Muscle of leg (tissue), 11 donors: ENCODE data around the gene TRANK1. TPM values are rescaled to one million over a fixed set of nuclear protein-coding genes. Genes with fewer than 3 reads are reported as not detected.

Experiments used
- DNase-seq: peaks from one replicate; pipeline ENCODE4 v3.0.0; 2013
- H3K27ac ChIP-seq: one replicate; pipeline ENCODE4 v1.5.1; 2013; ENCODE audit warnings: mild to moderate bottlenecking, low read length, control low read depth
- H3K27me3 ChIP-seq: one replicate; pipeline ENCODE4 v1.6.1; 2013; ENCODE audit warnings: low read length; ENCODE audit not compliant: control insufficient read depth, insufficient read depth
- H3K36me3 ChIP-seq: one replicate; pipeline ENCODE4 v1.6.1; 2013; ENCODE audit warnings: low read length; ENCODE audit not compliant: control insufficient read depth, insufficient read depth
- H3K4me1 ChIP-seq: one replicate; pipeline ENCODE4 v1.6.1; 2013; ENCODE audit warnings: low read length; ENCODE audit not compliant: control insufficient read depth, insufficient read depth
- H3K4me3 ChIP-seq: one replicate; pipeline ENCODE4 v1.5.1; 2013; ENCODE audit warnings: low read length, control low read depth
- H3K9me3 ChIP-seq: replicated peaks from 2 replicates; pipeline ENCODE4 v1.6.1; 2013; ENCODE audit warnings: low read depth, low read length; ENCODE audit not compliant: control insufficient read depth
- WGBS: methylation state at CpG from one replicate; pipeline ENCODE4 v1.1.5; 2013; ENCODE audit warnings: missing lambda C conversion rate; ENCODE audit not compliant: insufficient coverage; 5-methylcytosine and 5-hydroxymethylcytosine counted together
- polyA plus RNA-seq, 8 donors: library from polyadenylated mRNA; unstranded; fragments of 120-200 nt; gene quantifications; one replicate each; pipeline versions ENCODE4 v1.2.1 to v1.2.3, GENCODE V29; 2013; ENCODE audit warnings: inconsistent platforms in 1 of 8, low replicate concordance in 1 of 8; ENCODE audit not compliant: insufficient read length in 8 of 8, insufficient read depth in 1 of 8
- total RNA-seq: library from RNA; stranded (reverse); fragments of 120-200 nt; gene quantifications from one replicate; pipeline ENCODE4 v1.2.4, GENCODE V29; 2013

TRANK1 gene
- total and polyA plus RNA-seq, 9 donors = 3.7 to 6.2 (median 4.5) TPM

DNA sequence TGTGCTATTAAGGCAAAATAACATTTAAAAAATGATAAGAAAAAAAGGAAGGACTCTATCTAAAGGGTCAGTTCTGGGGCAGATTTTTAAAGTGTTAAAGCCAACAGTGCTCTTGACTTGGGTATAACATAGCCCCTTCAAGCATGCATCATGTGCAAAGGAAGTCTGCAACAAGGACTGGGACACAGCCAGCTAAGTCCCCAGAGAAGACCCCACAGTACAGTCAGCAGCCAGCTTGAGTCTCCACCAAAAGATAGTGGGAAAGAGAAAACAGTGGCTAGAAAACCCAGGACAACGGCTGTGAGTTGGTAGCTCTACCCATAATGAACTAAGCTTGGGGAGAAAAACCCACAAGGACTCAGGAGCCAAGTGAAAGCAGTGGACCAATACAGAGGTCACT is 94.1 kb downstream of the TRANK1 start:
- DNase-seq = peak; percentile 17
- Histone ChIP-seq H3K4me1 (no peaks in the 10 kb centered on the region), H3K27ac (no peak overlapping the region), H3K4me3 (no peak overlapping the region), H3K36me3 (peaks cover 25% of the 10 kb centered on the region), H3K27me3 (no peaks in the 10 kb centered on the region), H3K9me3 (no peaks in the 10 kb centered on the region)
- 71% methylated on average over 1 of the region's 1 CpG for WGBS

DNA sequence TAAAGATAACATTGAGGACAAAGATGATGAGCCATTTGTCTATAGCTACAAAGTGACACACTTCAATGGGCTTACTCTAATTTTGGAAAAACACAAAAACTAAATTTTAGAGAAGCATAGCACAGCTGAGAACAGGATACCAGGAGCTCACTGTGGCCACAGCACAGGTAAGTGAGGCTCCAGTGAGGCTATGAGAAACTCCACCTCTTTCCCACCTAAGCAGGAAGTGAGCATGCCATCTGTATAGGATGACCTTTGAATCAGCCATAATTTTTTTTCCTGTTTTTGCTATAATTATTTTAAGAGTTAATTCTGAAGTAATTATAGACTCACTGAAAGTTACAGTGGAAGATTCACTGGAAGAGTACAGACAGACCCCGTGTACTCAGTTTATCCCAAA is 98.4 kb downstream of the TRANK1 start:
- Histone ChIP-seq H3K27me3 (no peaks in the 10 kb centered on the region), H3K36me3 (peaks cover 33% of the 10 kb centered on the region), H3K4me1 (no peaks in the 10 kb centered on the region), H3K4me3 (no peak overlapping the region), H3K27ac (no peak overlapping the region), H3K9me3 (peaks cover 8% of the 10 kb centered on the region)
- WGBS = no CpG with 5 or more reads among the region's 1 CpG
- no peak for DNase-seq

DNA sequence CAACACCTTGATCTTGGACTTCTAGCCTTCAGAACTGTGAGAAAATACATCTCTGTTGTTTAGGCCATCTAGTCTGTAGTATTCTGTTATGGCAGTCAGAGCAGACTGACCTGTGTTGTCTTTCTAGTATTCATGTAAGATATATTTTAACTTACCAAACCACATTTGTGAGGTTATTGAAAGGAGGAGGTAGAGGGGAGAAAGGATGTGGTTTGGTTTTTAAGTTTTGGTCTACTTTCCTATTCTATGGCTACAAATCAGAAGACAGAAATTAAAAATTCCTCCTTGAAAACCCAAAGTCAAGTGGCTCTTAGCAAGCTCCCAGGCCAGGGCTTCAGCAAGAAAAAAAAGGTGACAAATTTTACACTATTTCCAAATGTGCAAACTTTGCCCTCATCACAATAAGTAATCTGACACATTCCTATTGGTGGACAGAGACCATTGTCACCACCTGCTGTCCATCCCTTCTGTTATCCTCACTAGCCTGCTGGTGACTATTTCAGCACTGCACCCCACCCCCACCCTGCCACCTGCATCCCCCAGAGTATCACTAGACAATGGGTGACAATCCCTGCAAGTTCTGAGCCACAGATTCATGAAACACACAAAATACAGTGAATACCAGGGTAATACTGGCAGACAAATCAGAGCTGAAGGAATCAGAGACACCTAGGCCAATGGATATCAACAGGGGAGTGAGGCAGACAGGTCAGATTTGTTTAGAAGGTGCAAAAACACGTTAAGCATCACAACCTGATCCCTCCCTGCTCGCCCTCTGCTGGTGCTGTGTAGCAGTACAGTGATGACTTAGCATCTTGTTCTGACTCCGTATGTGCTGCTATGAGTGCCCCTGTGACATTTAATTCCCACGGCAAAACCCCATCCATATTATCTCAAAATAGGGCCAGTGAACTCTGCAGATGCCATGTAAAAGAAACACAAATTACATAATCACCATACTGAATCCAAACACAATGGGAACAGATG is 101.5 kb downstream of the TRANK1 start:
- Histone ChIP-seq H3K4me3 (no peak overlapping the region), H3K4me1 (peaks cover 8% of the 10 kb centered on the region), H3K27ac (no peak overlapping the region), H3K9me3 (peaks cover 16% of the 10 kb centered on the region), H3K36me3 (peaks cover 29% of the 10 kb centered on the region), H3K27me3 (no peaks in the 10 kb centered on the region)
- no peak for DNase-seq
- WGBS = 80% methylated on average over 2 of the region's 4 CpGs

DNA sequence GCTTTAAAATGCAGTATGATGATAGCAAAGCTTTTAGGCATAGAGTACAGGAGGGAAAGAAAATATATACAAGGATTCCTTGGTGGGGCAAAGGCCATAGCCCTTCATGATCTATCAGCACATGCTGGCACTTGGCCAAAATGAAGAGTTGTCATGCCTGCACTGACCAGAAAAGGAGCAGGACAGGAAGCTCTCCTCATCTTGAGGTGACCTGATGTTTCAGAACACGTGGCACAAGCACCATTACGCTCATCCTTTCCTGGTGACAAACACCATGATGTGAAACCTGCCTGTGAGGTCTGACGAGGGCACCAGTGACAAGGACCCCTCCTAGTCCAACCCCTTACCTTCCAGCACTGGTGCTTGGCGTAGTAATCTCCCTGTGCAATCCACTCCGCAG is 102.6 kb downstream of the TRANK1 start:
- H3K4me3 ChIP-seq = no peak overlapping the region
- no peak for DNase-seq
- H3K4me1 ChIP-seq = peaks cover 11% of the 10 kb centered on the region
- 90% methylated on average over 3 of the region's 5 CpGs for WGBS
- H3K9me3 ChIP-seq = peaks cover 16% of the 10 kb centered on the region
- no peaks in the 10 kb centered on the region for H3K27me3 ChIP-seq
- H3K27ac ChIP-seq = no peak overlapping the region
- H3K36me3 ChIP-seq = peaks cover 35% of the 10 kb centered on the region

DNA sequence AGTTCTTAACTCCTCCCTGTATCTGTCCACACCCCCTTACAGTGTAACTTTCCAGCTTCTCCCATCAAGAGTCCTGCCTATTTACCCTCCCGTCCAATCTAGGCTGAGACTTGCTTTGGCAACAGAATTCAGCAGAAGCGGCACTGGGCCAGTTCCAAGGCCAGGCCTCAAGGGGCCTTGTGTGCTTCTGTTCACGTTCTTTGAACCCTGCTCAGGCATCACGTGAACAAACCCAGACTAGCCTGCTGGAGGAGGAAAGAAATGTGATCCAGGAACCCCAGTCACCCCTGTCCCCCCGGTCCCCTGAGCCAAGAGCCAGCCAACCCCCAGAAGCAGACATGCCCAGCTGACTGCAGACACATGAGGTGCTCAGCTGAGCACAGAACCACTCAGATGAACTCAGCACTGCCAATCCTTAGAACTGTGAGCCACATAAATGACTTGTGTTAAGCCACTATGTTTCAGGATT is 104.4 kb downstream of the TRANK1 start:
- Histone ChIP-seq H3K36me3 (peaks cover 35% of the 10 kb centered on the region), H3K4me1 (peaks cover 11% of the 10 kb centered on the region), H3K9me3 (peaks cover 16% of the 10 kb centered on the region), H3K27me3 (no peaks in the 10 kb centered on the region), H3K27ac (no peak overlapping the region), H3K4me3 (no peak overlapping the region)
- peak; percentile 22 for DNase-seq
- WGBS = 49% methylated on average over 4 of the region's 5 CpGs

DNA sequence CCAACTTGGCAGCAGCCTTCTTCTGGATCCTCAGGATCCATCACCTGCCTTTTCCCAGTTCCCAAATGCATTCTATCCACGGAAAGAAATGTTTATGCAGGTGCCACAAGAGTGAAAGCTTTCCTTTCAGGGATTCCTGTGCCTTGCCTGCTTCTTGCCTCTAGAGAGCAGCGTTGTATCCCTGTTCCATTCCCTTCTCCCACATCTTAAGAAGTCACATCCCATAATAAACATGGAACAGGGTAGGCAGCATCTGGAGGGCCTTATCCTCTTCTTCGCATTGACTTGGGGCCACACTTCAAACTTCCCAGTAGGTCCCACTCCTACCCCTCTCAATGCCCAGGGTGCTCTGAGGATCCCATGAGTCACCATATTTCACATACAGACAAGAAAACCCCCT is 107.8 kb downstream of the TRANK1 start:
- Histone ChIP-seq H3K27me3 (no peaks in the 10 kb centered on the region), H3K9me3 (peaks cover 14% of the 10 kb centered on the region), H3K36me3 (peaks cover 30% of the 10 kb centered on the region), H3K4me3 (no peak overlapping the region), H3K4me1 (peaks cover 11% of the 10 kb centered on the region), H3K27ac (no peak overlapping the region)
- DNase-seq = no peak
- 57% methylated on average over 3 of the region's 3 CpGs for WGBS

DNA sequence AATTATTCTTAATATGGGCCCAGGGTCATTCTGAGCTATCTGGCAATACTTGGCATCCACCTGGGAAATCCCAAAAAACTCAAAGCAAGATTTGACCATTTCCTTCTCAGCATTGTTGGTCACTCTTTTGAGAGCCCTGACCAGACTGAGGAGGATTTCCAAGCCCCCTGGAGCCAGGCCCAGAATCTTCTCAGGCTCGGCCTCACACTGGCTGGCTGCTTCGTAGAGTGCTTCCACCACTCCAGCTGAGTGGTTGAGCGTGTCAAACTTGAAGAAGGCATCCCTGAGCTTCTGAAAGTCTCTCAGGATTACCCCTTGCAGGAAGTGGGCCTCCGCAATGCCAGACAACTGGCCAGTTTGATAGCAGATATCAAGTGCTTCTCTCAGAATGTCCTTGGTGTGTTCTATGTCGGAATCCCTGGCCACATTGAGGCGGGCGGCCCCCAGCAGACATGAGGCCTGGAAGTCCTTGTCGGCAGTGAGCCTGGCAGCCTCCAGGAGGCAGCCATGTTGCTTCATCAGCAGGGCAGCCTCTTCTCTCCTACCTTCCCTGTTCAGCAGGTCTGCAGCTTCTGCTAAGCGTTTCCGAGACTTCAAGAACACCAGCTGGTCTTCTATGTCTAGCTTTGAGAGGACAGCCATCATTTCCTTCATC is 111.6 kb downstream of the TRANK1 start:
- H3K27me3 ChIP-seq = no peaks in the 10 kb centered on the region
- peaks cover 2% of the 10 kb centered on the region for H3K4me1 ChIP-seq
- H3K4me3 ChIP-seq = no peak overlapping the region
- no peak overlapping the region for H3K27ac ChIP-seq
- H3K9me3 ChIP-seq = no peaks in the 10 kb centered on the region
- DNase-seq = no peak
- peaks cover 24% of the 10 kb centered on the region for H3K36me3 ChIP-seq
- WGBS = 78% methylated on average over 8 of the region's 10 CpGs

DNA sequence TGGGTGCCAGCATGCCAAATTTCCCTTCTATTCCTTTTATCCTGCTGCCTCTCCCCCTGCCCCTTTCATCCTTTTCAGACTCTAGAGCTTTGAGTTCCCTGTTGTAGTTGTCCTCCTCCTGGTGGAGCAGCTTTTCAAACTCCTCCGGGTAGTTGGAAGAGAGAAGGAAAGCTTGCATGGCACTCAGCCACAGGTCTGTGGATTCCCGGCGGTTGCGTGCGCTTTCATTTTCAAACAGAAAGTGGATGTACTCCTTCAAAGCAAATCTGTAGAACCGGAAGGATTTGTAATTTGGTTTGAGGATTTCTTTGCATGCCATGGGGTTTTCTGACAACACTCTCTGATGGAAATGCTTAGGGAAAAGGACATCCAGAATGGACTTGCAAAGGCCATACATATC is 112.4 kb downstream of the TRANK1 start:
- H3K27me3 ChIP-seq = no peaks in the 10 kb centered on the region
- H3K4me1 ChIP-seq = no peaks in the 10 kb centered on the region
- no peak overlapping the region for H3K4me3 ChIP-seq
- H3K36me3 ChIP-seq = peaks cover 19% of the 10 kb centered on the region
- DNase-seq = no peak
- no peaks in the 10 kb centered on the region for H3K9me3 ChIP-seq
- no peak overlapping the region for H3K27ac ChIP-seq
- 100% methylated on average over 2 of the region's 6 CpGs for WGBS

DNA sequence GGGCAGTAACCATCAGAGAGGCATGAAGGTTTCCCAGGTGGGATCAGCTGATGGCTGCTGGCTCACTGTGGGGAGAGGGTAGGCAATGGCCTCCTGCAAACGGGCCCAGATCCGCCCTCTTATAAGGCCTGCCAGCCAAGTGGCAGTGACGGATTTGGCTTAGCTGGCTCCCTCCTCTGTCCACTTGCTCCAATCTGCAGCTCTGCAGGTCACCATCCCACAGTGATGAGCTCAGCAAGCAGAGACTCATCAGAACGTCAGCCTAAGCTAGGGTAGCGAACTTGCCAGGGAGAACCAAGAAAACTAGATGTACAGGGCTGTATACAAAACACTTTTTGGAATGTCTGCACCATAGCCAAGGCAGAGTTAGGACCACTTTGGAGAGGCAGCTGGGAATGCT is 117.7 kb downstream of the TRANK1 start:
- H3K27ac ChIP-seq = no peak overlapping the region
- 76% methylated on average over 5 of the region's 5 CpGs for WGBS
- peaks cover 25% of the 10 kb centered on the region for H3K36me3 ChIP-seq

DNA sequence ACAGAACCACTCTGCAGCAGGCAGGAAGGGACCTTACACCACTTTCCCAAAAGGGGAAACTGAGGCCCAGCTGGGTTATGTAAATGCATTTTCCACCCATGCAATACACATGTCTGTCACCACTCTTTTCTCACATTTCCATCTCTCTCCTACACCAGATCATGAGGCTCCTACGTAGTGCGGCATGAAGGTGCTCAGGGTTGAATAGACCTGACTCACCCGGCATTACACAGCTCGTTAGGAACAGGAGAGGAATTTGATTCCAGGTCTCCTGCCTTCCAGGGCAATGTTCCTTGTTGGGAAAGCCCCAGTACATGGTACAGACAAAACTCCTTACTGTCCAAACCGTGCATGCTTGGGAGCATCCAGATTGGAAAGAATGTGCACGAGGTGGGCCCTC is 118.6 kb downstream of the TRANK1 start:
- WGBS = 86% methylated on average over 6 of the region's 6 CpGs
- H3K27ac ChIP-seq = no peak overlapping the region
- no peaks in the 10 kb centered on the region for H3K4me1 ChIP-seq
- H3K9me3 ChIP-seq = no peaks in the 10 kb centered on the region
- DNase-seq = no peak
- no peak overlapping the region for H3K4me3 ChIP-seq
- H3K36me3 ChIP-seq = peaks cover 23% of the 10 kb centered on the region
- H3K27me3 ChIP-seq = no peaks in the 10 kb centered on the region

More for the DNA sequence above, 117.7 kb downstream of the TRANK1 start:
- no peaks in the 10 kb centered on the region for H3K27me3 ChIP-seq
- no peak overlapping the region for H3K4me3 ChIP-seq
- H3K4me1 ChIP-seq = no peaks in the 10 kb centered on the region
- DNase-seq = no peak
- no peaks in the 10 kb centered on the region for H3K9me3 ChIP-seq
